HG03159 (cell line): Measurements from ENCODE around the gene LRRTM3.

Source experiments
- ATAC-seq: cut with Tn5 transposase; IDR thresholded peaks from one replicate; pipeline ENCODE4 v1.9.1; 2021; ENCODE audit warnings: mild to moderate bottlenecking, moderate library complexity; ENCODE audit not compliant: unreplicated experiment

The LRRTM3 gene

DNA sequence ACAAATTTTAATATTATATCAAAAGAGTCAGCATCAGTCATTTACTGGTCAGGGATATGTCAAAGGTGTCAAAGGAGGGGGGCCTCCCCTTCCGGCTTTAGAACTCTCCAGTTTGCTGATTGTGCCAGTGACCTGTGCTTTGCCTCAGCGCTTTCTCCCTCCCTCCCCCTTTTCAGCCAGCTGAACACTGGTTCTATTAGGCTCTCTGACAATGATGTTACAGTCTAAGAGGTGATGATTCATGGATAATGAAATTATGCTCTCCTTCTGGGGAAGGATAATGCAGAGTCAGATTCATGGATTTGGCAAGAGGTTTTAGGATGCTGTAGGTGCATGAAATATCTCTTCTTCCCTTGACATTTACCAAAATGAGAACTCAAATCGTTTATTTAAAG is 6.1 kb downstream of the LRRTM3 start:
- no peak for ATAC-seq

DNA sequence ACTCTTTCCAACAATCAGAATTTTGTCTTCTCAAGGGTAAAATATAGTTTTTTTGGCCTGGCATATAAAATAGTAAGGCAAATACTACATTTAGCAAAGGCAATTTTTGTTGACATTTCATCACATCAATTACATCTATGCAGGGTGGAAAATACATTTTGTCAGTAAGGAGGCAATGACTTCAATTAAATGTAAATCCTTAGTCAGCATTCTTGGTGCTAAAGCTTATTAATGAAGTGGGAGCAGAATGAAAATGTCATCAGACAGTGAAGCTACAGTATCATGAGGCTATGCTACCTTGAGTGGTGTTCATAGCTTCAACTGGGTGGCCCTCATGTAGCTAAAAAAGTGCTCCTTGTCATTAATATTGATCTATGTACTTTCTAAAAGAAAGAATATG is 8.9 kb downstream of the LRRTM3 start:
- ATAC-seq: no peak

DNA sequence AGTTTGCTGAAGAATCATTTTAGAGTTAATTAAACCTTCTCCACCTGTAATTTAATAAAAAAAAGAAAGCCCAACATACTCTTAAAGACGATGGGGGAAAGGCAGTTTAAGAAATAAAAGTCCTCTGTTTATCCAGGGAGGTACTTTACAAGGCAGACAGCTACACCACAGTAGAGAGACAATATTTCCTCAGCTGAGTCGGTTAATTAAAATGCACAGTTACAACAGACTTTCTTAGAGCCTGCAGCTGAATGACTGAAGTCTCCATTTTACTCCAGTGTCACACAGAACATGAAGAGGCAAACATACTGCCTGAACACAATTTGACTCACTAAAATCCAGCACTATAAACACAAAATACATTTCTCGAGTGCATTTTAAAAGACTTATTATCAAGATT is 15.1 kb downstream of the LRRTM3 start:
- no peak for ATAC-seq

DNA sequence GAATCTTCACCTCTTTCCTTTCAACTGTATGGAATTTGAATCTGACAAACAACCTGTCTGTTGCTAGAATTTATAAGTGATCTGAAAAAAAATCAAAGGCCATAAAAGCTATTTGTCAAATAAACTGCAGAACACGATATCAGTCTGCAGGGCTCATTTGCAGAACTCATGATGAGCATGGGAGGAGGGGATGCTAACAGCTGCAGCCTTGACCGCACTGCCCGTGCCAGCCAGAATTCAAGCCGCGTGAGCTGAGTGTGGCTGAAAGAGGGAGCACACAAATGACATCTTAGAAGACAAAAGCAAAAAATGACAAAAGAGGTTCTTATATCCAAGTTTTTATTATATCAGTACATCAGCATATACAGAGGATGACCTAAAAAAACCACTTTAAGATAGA is 15.7 kb downstream of the LRRTM3 start:
- ATAC-seq: no peak

DNA sequence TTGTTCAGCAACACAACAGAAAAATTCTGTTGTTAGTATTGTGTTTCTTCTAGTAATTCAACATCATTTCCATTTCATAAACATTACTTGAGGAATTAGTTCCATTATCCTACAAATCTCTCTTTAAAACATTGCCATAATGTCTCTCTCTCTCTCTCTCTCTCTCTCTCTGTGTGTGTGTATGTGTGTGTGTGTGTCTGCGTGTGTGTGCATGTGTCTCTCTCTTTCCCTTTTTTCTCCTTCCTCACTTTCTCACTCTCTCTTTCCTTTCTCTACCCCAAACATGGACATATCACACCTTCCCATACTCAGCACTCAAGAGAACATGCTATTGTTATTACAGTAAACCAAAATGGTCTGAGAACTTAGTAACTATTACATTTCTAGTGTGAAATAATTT is 16.6 kb downstream of the LRRTM3 start:
- ATAC-seq: no peak

DNA sequence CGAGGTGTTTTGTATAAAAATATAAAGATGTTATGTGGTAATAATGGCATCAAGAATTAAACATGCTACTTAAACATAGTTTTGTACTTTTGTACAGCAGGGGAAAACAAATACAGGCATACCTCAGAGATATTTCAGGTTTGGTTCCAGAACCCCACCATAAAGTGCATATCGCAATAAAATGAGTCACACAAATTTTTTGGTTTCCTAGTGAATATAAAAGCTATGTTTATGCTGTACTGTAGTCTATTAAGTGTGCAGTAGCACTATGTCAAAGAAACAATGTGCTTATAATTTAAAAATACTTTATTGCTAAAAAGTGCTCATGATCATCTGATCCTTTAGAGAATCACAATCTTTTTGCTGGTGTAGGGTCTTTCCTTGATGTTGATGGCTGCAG is 17.8 kb downstream of the LRRTM3 start:
- ATAC-seq: no peak

DNA sequence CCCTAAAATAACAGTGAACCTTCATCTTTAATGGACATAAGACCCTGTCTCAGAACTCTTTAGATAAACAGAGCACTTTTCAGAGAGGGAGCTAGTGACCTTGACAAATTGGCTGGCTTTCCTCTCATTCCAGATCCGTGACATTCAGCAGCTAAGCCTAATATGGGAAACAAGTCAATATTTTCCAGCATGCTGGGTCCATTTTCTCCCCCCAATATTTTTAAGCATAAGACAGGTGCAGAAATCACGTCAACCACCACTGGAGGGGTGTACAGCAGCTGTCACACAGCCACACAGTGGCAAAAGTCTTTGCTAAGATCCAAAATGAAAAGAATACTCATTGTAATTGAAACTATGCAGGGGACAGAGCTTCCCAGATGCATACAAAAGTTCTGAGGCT is 26.1 kb downstream of the LRRTM3 start:
- no peak for ATAC-seq

DNA sequence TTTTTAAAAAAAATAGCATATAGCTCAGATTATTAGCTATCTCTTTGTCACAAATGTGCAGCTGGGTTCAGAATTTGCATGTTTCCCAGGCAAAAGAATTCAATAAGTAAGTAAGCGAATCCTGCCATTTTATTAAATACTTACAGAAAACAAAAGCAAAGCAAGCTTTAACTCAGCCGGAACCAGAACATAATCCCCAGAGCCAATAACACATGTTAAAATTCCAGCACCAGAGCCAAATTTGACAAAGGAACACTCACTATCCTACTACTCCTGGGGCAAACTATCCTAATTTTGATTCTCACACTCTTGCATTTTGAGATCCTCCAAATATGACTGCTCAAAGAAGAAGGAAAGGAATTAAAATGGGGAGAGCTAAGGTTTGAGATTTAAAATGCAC is 32.6 kb downstream of the LRRTM3 start:
- ATAC-seq: no peak

DNA sequence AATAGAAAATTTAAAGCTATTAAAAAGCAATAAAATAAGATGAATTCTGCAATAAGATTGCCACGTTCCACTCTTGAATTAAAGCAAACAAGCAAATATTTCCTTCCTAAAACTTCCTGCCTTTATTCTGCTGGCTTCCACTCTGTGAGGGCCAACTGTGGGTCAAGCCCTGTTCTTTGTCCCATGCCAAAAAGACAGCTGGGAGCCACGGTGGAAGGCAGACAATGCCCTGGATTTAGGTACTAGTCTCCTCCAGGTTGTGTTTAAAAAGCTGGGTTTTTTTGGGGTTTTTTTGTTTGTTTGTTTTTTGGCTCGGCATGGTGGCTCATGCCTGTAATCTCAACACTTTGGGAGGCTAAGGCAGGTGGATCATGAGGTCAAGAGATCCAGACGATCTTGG is 39.1 kb downstream of the LRRTM3 start:
- ATAC-seq: no peak

DNA sequence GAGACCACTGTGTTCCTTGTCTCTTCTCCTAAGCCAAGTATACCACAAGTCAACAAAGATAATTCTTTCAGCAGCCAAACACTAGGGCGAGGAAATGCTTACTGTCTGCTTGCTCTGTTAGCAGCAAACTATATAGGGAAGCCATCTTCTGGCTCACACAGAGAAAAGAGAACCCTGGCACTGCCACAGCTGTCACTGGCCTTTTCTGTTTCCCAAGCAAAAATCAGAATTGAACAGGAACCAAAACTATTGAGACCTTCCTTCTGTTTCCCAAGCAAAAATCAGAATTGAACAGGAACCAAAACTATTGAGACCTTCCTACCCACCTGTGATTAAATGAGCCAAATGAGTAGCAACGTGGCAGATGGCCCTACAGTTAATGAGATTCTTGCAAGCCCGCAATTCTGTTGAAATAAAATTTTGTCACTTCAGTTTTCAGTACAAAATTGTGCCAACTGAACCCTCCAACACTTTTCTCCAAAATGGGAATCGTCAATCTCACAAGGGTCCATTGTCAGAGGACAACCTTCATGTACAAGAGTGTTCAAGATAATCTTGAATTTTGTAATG is 54.5 kb downstream of the LRRTM3 start:
- ATAC-seq: no peak

DNA sequence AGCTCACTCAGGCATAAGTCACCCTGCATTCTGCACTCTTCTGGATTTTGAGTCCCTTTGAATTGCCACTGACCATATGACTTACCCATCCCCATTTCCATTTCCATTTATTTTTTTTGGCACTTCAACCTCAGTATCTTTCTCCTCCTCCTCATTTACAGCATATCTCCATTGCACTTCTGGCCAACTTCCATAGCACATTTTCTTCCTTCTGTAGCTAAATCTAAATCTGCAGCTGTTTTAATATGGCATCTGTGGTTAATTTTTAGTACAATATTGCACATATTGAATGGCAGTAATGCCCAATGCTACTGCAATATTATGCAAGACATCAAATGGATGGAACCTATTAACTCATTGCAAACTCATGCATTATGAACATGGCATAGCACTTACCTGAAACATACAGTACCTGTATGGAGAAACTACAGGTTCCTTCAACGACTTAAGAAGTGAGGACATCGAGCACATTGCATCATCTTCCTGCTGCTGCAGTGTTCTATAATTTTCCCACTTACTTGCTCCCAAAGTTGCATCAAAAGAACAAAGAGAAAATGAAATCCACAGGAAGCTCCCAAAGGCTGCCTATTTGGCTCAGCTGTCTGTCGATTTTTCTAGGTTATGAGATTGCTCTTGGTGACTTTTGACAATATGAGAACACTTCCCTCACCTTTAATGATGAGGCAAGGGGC is 55.7 kb downstream of the LRRTM3 start:
- no peak for ATAC-seq

DNA sequence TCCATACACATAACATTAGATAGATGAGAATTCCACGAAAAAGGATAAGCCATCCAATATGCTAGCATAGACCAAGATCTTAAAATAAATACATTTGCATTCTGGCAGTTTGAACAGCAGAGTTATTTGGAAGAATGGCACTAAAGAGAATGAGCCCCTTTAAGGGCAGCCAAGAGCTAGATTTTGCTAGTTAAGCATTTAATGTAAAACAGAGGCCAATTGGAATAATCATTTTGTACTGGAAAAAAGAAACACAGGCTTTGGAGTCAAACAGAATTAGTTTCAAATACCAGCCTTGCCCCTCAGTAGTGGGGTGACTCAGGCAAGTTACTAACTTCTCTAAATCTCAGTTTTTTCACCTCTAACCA is 56.2 kb downstream of the LRRTM3 start:
- ATAC-seq: no peak

DNA sequence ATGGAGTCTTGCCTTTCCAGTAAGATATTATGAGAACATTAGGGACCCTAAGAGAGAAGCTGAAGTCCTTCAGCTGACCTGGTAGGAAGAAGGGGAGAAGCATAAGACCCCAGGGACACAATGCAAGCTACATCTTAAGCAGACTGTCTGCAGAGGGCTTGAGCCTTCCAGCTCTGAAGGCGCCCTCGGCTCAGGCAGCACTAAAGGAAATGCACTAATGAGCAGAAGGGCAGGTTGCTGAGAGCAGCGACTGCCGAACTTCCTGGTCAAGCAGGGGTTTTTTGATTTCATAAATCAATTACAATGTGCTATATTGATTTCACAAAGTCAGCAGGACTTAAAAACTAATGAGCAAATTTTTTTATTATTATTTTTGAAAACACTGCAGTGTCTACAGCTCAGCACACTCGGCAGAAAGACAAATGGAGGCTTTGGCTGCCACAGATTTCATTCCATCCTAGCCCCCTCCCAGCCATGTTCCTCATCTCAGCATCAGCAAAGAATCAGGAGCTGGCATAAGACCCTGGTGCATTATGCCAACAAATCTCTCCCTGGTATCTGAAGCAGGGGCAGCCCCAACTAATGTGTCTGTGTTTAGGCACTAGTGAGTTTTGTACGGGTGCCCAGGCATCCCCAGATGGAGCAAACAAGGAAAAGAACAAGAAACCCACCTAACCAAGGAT is 57.1 kb downstream of the LRRTM3 start:
- ATAC-seq: no peak

DNA sequence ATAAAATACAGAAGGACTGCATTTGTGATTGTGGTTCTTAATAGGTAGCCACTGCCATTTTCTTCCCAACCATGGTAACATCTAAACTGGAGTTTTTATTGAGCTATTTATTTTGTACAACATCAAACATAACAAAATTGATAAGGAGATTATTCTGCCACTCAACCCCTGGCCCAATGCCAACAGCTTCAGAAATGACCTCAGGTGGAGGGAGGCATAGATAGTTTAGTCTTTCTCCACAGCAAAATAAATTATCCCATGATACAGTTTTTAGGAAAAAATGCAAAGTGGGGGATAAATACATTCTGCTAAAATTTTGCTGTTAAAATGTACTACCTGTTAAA is 57.6 kb downstream of the LRRTM3 start:
- ATAC-seq: no peak

DNA sequence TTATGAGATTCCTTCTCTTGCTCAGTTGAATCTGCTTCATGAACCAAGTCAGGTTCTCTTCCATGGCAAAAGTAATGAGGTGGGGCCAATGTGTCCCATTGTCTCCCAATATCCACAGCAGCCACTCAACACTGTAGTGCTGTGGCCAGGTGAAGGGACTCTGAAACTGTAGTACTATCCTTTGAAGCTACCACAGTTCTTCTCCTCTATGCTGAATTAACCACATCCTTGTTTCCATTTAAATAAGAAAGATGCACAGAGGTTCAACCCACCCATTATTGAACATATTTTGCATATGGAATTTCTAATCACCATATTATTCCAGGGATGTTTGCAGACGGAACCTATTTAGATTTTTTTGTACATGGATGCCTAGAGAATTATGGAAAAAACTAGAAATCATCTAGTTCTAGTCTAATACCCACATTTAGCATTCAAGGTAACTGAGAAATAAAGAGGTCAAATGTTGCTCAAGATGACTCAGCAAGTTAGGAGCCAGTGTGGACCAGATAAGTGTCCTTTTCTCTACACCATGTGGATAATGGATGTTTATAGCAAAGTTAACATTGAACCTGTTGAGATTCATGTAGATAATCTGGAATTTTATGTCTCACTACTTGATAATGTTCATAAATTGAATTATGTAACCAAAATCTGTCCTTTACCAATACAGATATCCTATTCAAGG is 64.5 kb downstream of the LRRTM3 start:
- no peak for ATAC-seq

DNA sequence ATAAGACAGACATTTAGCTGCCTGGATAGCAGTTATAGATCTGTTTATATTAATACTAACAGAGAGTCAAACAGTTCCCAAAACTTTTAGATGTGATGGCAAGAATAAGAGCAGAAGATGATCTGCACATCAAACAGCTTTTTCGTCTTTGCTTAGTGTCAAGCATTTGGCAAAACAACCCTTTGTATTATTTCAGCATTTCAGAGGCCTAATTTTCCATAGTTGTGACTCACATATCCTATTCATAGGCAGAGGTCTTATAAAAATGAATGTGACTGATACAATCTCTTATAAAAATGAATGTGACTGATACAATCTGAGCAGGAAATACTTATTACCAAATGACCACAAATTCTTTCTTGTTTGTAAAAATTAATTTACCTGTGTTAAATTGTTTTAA is 71.2 kb downstream of the LRRTM3 start:
- ATAC-seq: no peak

DNA sequence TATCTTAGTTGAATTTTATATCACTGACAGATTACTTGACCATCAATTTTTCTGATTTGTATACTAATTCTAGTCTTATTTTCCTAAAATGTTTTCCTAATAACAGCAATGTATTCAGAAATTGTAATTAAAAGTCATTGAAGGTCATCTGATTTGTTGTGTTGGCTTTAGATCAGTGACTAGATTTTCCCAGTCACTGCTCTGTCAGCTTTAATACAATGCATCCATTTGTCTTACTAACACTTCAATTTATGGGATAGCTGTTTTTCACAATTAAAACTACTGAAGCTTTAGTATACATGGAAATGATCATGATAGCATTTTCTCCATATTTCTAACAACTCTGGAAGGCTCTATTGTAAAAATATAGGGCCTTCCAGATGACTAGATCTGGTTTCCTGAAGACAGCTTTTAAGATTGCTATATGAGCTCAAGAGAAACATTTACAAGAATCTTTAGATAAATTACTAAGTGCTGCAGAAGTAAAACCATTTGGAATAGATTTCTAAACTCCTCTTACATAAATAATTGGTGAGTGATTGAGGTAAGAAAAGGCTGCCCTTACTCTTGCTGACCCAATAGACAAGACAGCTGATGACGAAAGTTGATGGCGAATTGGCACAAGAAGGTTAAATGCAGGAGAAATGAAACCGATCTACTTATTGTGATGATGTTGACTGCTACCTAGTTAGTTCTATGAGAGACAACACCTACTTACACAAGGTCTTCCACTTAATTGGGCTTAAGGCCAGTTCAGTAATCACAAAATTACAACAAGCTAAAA is 74.1 kb downstream of the LRRTM3 start:
- no peak for ATAC-seq

DNA sequence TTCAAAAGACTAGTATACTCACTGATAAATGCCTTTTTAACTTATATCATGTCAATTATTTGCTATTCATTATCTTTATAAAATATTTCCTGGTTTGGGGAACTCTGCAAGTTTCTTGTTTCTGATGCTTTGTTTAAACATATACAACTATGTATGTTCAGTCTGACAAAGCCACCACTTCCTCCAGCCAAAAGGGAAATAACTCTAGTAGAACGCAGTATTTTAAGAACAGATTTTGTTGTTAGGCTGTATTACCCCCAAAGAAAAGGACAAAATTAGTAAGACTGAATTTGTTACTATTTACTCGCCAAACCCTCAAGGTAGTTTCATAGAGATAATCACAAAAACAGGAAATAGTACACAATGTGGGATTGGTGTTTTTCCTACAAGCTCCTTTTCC is 78.9 kb downstream of the LRRTM3 start:
- no peak for ATAC-seq

DNA sequence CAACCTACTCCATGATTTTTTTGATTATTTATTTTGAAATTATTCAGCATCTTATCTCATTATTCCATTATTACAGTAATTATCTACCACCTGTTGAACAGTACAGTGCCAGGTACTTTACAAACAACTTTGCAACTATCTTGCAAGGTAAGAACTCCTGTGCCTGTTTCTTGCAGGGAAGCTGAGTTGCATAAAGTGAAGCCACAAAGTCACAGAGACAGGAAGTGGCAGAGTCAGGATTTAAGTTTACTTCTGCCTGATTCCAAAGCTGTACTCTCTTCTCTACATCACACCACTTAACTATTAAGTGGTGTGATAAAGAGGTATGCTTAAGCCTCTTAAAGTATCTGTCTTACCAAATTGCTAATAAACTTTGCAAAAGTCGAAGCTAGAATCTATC is 80.1 kb downstream of the LRRTM3 start:
- no peak for ATAC-seq

DNA sequence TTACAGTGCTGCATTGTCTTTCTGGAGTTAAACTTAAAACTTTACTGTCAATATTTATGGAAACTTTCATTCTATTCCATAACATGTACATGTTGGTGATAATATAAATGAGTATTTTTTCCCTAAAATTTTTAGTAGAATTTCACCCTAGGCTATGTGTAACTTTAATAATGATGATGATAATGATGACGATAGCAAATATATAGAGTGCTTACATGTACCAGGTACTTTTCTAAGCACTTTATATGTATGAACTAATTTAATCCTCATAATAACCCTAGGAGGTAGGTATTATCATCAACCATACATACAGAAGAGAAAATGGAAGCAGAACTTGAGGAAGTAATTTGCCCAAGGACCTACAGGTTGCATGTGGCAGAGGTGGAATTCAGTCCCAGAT is 85.6 kb downstream of the LRRTM3 start:
- no peak for ATAC-seq

DNA sequence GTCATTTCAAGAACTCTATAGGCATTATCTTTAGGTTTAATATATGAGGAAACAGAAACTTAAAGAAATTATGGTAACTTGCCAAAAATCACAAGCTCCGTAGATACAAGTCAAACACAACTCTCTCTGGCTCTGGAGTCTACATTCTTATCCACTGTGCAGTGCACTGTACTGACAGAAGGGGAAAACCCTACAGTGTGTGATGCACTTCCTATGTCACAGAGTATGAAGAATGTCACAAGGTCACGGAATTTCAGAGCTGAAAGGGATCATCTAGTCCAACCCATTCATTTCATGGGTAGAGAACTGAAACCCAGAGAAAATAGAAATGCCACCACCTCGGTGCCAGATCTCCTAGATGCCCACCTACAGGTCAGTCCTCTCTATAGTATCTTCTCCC is 86.1 kb downstream of the LRRTM3 start:
- no peak for ATAC-seq
